Stomach smooth muscle (tissue), 2 donors: ENCODE results near the gene FTSJ3.
"Not testable (repeated sequence)": the region's sequence is repeated elsewhere in the genome, so short reads cannot be mapped to it uniquely, and the experiment has no call there.

Experiments
- H3K27ac ChIP-seq: one replicate; pipeline ENCODE4 v1.7.0; 2013; ENCODE audit warnings: mild to moderate bottlenecking, low read length, inconsistent platforms
- H3K27me3 ChIP-seq, 2 donors: one replicate each; pipeline ENCODE4 v1.7.0; 2013; ENCODE audit warnings: low read length in 2 of 2; ENCODE audit not compliant: insufficient read depth in 2 of 2, control insufficient read depth in 1 of 2
- H3K36me3 ChIP-seq, 2 donors: one replicate each; pipeline ENCODE4 v1.7.0; 2013; ENCODE audit warnings: low read length in 2 of 2; ENCODE audit not compliant: control insufficient read depth in 2 of 2, insufficient read depth in 2 of 2
- H3K4me1 ChIP-seq: one replicate; pipeline ENCODE4 v1.7.0; 2013; ENCODE audit warnings: low read length; ENCODE audit not compliant: control insufficient read depth, insufficient read depth
- H3K4me3 ChIP-seq, 2 donors: one replicate each; pipeline ENCODE4 v1.7.0; 2013; ENCODE audit warnings: low read length in 2 of 2
- H3K9ac ChIP-seq, 2 donors: one replicate each; pipeline ENCODE4 v1.7.0; 2013; ENCODE audit warnings: low read length in 2 of 2, mild to moderate bottlenecking in 1 of 2
- H3K9me3 ChIP-seq, 2 donors: one replicate each; pipeline ENCODE4 v1.7.0; 2013; ENCODE audit warnings: low read length in 2 of 2; ENCODE audit not compliant: control insufficient read depth in 2 of 2
- donor health status: healthy.
- donor health status: Pancreatic carcinoma.

The FTSJ3 gene

GRCh38 chr17:63856425-63856824, 29.0 kb upstream of the FTSJ3 start:
- not testable (repeated sequence) for H3K36me3 ChIP-seq, H3K9ac ChIP-seq, H3K9me3 ChIP-seq, H3K4me1 ChIP-seq, H3K27ac ChIP-seq, H3K27me3 ChIP-seq, H3K4me3 ChIP-seq

GRCh38 chr17:63855185-63855584, 27.7 kb upstream of the FTSJ3 start:
- no peak overlapping the region for H3K27ac ChIP-seq
- no peaks in the 10 kb centered on the region for H3K9me3 ChIP-seq

GRCh38 chr17:63854709-63855108, 27.2 kb upstream of the FTSJ3 start:
- no peaks in the 10 kb centered on the region for H3K9me3 ChIP-seq
- H3K27me3 ChIP-seq: peaks cover 0 to 3% of the 10 kb centered on the region in 2 donors

More at GRCh38 chr17:63855185-63855584, 27.7 kb upstream of the FTSJ3 start:
- Histone ChIP-seq H3K36me3 (no peaks in the 10 kb centered on the region), H3K9ac (no peak overlapping the region), H3K4me1 (no peaks in the 10 kb centered on the region), H3K27me3 (peaks cover 0 to 4% of the 10 kb centered on the region in 2 donors), H3K4me3 (no peak overlapping the region)

GRCh38 chr17:63853260-63853659, 25.8 kb upstream of the FTSJ3 start:
- no peaks in the 10 kb centered on the region for H3K9me3 ChIP-seq
- H3K4me3 ChIP-seq: no peak overlapping the region
- peaks cover 10% of the 10 kb centered on the region for H3K4me1 ChIP-seq
- no peaks in the 10 kb centered on the region for H3K36me3 ChIP-seq
- H3K27me3 ChIP-seq: no peaks in the 10 kb centered on the region
- H3K27ac ChIP-seq: no peak overlapping the region
- no peak overlapping the region for H3K9ac ChIP-seq

More at GRCh38 chr17:63854709-63855108, 27.2 kb upstream of the FTSJ3 start:
- no peak overlapping the region for H3K4me3 ChIP-seq
- no peaks in the 10 kb centered on the region for H3K4me1 ChIP-seq
- no peak overlapping the region for H3K9ac ChIP-seq
- H3K27ac ChIP-seq: no peak overlapping the region
- no peaks in the 10 kb centered on the region for H3K36me3 ChIP-seq

GRCh38 chr17:63850401-63850800, 22.9 kb upstream of the FTSJ3 start:
- H3K9me3 ChIP-seq: no peaks in the 10 kb centered on the region
- H3K4me1 ChIP-seq: peaks cover 12% of the 10 kb centered on the region
- H3K36me3 ChIP-seq: no peaks in the 10 kb centered on the region
- no peak overlapping the region for H3K9ac ChIP-seq
- H3K27me3 ChIP-seq: no peaks in the 10 kb centered on the region
- H3K27ac ChIP-seq: no peak overlapping the region
- H3K4me3 ChIP-seq: no peak overlapping the region

GRCh38 chr17:63848834-63849689, 21.6 kb upstream of the FTSJ3 start:
- Histone ChIP-seq H3K4me1 (peaks cover 12% of the 10 kb centered on the region), H3K9me3 (no peaks in the 10 kb centered on the region), H3K27ac (peak overlapping the region; percentile 24), H3K4me3 (peak overlapping the region; percentile 45 to 68), H3K9ac (peak overlapping the region; percentile 49 to 73), H3K36me3 (no peaks in the 10 kb centered on the region), H3K27me3 (no peaks in the 10 kb centered on the region)

- no peak overlapping the region for H3K27ac ChIP-seq
- H3K9me3 ChIP-seq: no peaks in the 10 kb centered on the region
- H3K36me3 ChIP-seq: no peaks in the 10 kb centered on the region
- peaks cover 17% of the 10 kb centered on the region for H3K4me1 ChIP-seq
- no peak overlapping the region for H3K9ac ChIP-seq
- H3K4me3 ChIP-seq: no peak overlapping the region
- H3K27me3 ChIP-seq: no peaks in the 10 kb centered on the region
These were observed 20.2 kb upstream of the FTSJ3 start for GRCh38 chr17:63847525-63848249.

- Histone ChIP-seq H3K9me3 (no peaks in the 10 kb centered on the region), H3K4me1 (peaks cover 33% of the 10 kb centered on the region), H3K36me3 (no peaks in the 10 kb centered on the region), H3K9ac (no peak overlapping the region), H3K27me3 (no peaks in the 10 kb centered on the region), H3K4me3 (no peak overlapping the region), H3K27ac (no peak overlapping the region)
These were observed 18.0 kb upstream of the FTSJ3 start for GRCh38 chr17:63845509-63845908.

- peak overlapping the region in 1 of 2 donors; percentile 83 for H3K4me3 ChIP-seq
- no peaks in the 10 kb centered on the region for H3K9me3 ChIP-seq
- H3K4me1 ChIP-seq: peaks cover 40% of the 10 kb centered on the region
- H3K36me3 ChIP-seq: no peaks in the 10 kb centered on the region
- H3K9ac ChIP-seq: peak overlapping the region in 1 of 2 donors; percentile 69
- no peaks in the 10 kb centered on the region for H3K27me3 ChIP-seq
- H3K27ac ChIP-seq: peak overlapping the region; percentile 90
These were observed 16.6 kb upstream of the FTSJ3 start for GRCh38 chr17:63843910-63844677.

- H3K9me3 ChIP-seq, H3K36me3 ChIP-seq, H3K27me3 ChIP-seq: not testable (repeated sequence)
- H3K4me1 ChIP-seq: peaks cover 42% of the 10 kb centered on the region
- peak overlapping the region; percentile 83 to 94 for H3K4me3 ChIP-seq
- peak overlapping the region; percentile 69 to 80 for H3K9ac ChIP-seq
- peak overlapping the region; percentile 90 for H3K27ac ChIP-seq
These were observed 16.0 kb upstream of the FTSJ3 start for GRCh38 chr17:63843387-63843888.
